HG03196 (cell line): ENCODE data around the gene ST8SIA1.
"Not testable (repeated sequence)": the region's sequence is repeated elsewhere in the genome, so short reads cannot be mapped to it uniquely, and the experiment has no call there.

ENCODE experiments used
- ATAC-seq: cut with Tn5 transposase; IDR thresholded peaks from one replicate; pipeline ENCODE4 v1.9.1; 2021; ENCODE audit not compliant: unreplicated experiment

ST8SIA1 gene

GRCh38 chr12:22334410-22335100, at the start of gene ST8SIA1:
Gene ST8SIA1 (minus strand): TSS chr12:22334707. CDS start chr12:22334232, 475 bp downstream.
- ATAC-seq, result peak; percentile 19

- no peak for ATAC-seq
Measured at GRCh38 chr12:22380031-22380430, 45.5 kb upstream of the ST8SIA1 start.

- ATAC-seq, result no peak
Measured at GRCh38 chr12:22377731-22378496, 43.4 kb upstream of the ST8SIA1 start.

GRCh38 chr12:22376596-22377150, 42.2 kb upstream of the ST8SIA1 start:
- not testable (repeated sequence) for ATAC-seq

- ATAC-seq, result no peak
Measured at GRCh38 chr12:22374508-22374907, 40.0 kb upstream of the ST8SIA1 start.

GRCh38 chr12:22372277-22372837, 37.9 kb upstream of the ST8SIA1 start:
- no peak for ATAC-seq

- ATAC-seq, result no peak
Measured at GRCh38 chr12:22366181-22366580, 31.7 kb upstream of the ST8SIA1 start.

GRCh38 chr12:22361785-22362184, 27.3 kb upstream of the ST8SIA1 start:
- ATAC-seq, result no peak

- no peak for ATAC-seq
Measured at GRCh38 chr12:22360774-22361173, 26.3 kb upstream of the ST8SIA1 start.

GRCh38 chr12:22357531-22357930, 23.0 kb upstream of the ST8SIA1 start:
- no peak for ATAC-seq

GRCh38 chr12:22356231-22356630, 21.7 kb upstream of the ST8SIA1 start:
- no peak for ATAC-seq

GRCh38 chr12:22355011-22355580, 20.6 kb upstream of the ST8SIA1 start:
- ATAC-seq, result no peak

- no peak for ATAC-seq
Measured at GRCh38 chr12:22353615-22354325, 19.3 kb upstream of the ST8SIA1 start.

GRCh38 chr12:22350886-22351285, 16.4 kb upstream of the ST8SIA1 start:
- ATAC-seq, result no peak

- ATAC-seq, result no peak
Measured at GRCh38 chr12:22348208-22348607, 13.7 kb upstream of the ST8SIA1 start.

- ATAC-seq, result no peak
Measured at GRCh38 chr12:22340143-22340542, 5.6 kb upstream of the ST8SIA1 start.

- ATAC-seq, result no peak
Measured at GRCh38 chr12:22339691-22340090, 5.2 kb upstream of the ST8SIA1 start.

- ATAC-seq, result no peak
Measured at GRCh38 chr12:22335794-22336166, 1.3 kb upstream of the ST8SIA1 start.

GRCh38 chr12:22333713-22334409, 646 bp downstream of the ST8SIA1 start:
- no peak for ATAC-seq

- ATAC-seq, result no peak
Measured at GRCh38 chr12:22333186-22333712, 1.3 kb downstream of the ST8SIA1 start.
